Stimulated activated naive CD8-positive, alpha-beta T cell treated with anti-CD3 and anti-CD28 coated beads, Interleukin-15, Interleukin-2, amounts not matched to agents 100 ng/mL and 50 ng/mL, for 24 hours (primary cell): Measurements from ENCODE around the gene DOCK4.
"Not testable (repeated sequence)": the region's sequence is repeated elsewhere in the genome, so short reads cannot be mapped to it uniquely, and the experiment has no call there.

ENCODE experiments used
- H3K27ac Mint-ChIP-seq: one replicate; pipeline ENCODE4 v1.8.0; 2021; ENCODE audit warnings: mild to moderate bottlenecking, mixed read lengths
- H3K27me3 Mint-ChIP-seq: one replicate; pipeline ENCODE4 v1.8.0; 2021; ENCODE audit warnings: mixed read lengths
- H3K36me3 Mint-ChIP-seq: one replicate; pipeline ENCODE4 v1.8.0; 2021; ENCODE audit warnings: low read depth, mixed read lengths
- H3K4me1 Mint-ChIP-seq: one replicate; pipeline ENCODE4 v1.8.0; 2021; ENCODE audit warnings: low read depth, mixed read lengths
- H3K4me3 Mint-ChIP-seq: one replicate; pipeline ENCODE4 v1.8.0; 2021; ENCODE audit warnings: mild to moderate bottlenecking, mixed read lengths
- H3K9me3 Mint-ChIP-seq: one replicate; pipeline ENCODE4 v1.8.0; 2021; ENCODE audit warnings: mixed read lengths

The DOCK4 gene

DNA sequence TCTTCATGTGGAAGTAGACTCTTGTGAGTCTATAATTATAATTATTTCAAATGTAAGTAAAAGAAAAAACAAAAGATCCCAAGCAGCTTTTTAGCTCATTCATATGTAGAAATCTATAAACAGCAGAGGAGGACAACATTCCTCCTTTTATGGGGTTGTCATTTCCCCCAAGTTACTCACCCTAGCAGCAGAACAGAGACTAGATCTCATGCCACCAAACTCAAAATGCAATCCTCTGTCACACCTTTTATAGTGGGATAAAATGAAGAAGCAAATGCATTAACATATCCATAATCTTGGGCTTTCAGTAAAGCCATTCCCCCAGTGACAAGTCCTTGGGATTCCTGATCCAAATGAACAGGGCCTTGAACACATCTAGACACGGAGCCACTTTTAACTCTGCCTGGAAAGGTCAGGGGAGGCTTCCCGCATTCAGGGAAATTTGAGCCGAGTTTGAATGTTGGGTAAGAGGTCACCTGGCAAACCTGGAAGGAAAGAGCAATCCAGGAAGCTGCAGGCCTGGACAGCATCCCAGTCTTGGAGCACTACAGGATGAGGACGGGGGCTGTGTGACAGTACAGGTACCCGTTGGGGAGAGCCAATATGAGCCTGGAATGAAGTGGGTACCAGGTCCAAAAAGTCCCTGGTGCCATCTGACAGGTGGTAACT lies 76.4 kb downstream of the DOCK4 start:
- H3K27me3 Mint-ChIP-seq: no peaks in the 10 kb centered on the region
- no peak overlapping the region for H3K4me3 Mint-ChIP-seq
- no peak overlapping the region for H3K27ac Mint-ChIP-seq
- no peaks in the 10 kb centered on the region for H3K4me1 Mint-ChIP-seq
- H3K36me3 Mint-ChIP-seq: no peaks in the 10 kb centered on the region
- no peaks in the 10 kb centered on the region for H3K9me3 Mint-ChIP-seq

DNA sequence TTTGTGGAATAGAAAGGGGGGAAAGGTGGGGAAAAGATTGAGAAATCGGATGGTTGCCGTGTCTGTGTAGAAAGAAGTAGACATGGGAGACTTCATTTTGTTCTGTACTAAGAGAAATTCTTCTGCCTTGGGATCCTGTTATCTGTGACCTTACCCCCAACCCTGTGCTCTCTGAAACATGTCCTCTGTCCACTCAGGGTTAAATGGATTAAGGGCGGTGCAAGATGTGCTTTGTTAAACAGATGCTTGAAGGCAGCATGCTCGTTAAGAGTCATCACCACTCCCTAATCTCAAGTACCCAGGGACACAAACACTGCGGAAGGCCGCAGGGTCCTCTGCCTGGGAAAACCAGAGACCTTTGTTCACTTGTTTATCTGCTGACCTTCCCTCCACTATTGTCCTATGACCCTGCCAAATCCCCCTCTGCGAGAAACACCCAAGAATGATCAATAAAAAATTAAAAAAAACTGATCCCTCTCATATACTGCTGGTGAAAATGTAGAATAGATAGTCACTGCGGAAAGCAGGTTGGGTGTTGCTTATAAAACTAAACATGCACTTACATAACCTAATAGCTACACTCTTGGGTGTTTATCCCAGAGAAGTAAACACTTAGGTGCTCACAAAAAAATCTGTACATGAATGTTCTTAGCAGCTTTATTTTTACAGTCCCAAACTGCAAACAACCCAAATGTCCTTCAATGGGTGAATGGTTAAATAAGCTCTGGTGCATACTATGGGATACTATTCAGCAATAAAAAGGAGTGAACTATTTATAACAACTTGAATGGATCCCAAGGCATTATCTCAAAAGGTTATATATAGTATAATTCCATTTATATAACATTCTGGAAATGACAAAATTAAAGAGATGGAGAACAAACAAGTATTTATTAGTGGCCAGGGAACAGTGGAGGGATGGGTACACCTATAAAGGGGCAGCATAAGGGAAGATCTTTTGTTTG lies 77.5 kb downstream of the DOCK4 start:
- not testable (repeated sequence) for H3K4me1 Mint-ChIP-seq, H3K9me3 Mint-ChIP-seq, H3K36me3 Mint-ChIP-seq, H3K27me3 Mint-ChIP-seq, H3K4me3 Mint-ChIP-seq, H3K27ac Mint-ChIP-seq

DNA sequence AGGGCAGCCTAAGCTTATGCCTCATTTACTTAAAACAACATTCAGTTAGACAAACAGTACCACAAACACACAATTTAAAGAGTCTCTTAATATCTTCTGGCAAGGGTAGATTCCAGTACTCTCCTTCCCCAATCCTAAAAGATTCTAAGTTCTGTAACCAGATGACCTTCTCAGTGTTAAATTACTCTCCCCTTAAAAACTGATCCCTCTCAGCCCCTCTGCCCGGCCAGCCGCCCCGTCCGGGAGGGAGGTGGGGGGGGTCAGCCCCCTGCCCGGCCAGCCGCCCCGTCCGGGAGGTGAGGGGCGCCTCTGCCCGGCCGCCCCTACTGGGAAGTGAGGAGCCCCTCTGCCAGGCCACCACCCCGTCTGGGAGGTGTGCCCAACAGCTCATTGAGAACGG lies 78.2 kb downstream of the DOCK4 start:
- not testable (repeated sequence) for H3K27ac Mint-ChIP-seq, H3K27me3 Mint-ChIP-seq, H3K9me3 Mint-ChIP-seq, H3K4me1 Mint-ChIP-seq, H3K36me3 Mint-ChIP-seq, H3K4me3 Mint-ChIP-seq

DNA sequence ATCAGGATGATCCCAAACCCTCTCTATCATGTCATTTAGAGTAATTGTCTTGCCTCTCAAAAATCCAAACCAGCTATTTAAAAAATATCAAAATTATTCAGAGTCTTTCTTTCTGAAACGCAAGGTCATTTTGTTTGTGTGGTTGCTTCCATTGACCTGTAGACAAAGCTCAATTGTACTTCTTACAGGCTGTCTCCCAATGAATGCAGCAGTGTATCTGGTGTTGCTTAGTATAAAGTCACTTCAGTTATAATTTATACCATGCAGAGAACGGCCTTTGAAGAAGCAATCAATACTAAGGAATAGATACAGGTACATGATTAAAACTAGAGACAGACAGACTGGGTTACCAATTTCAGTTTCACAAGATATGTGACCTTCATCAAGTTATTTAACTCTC lies 80.9 kb downstream of the DOCK4 start:
- no peak overlapping the region for H3K4me3 Mint-ChIP-seq
- H3K9me3 Mint-ChIP-seq: no peaks in the 10 kb centered on the region
- no peaks in the 10 kb centered on the region for H3K36me3 Mint-ChIP-seq
- H3K4me1 Mint-ChIP-seq: no peaks in the 10 kb centered on the region
- no peaks in the 10 kb centered on the region for H3K27me3 Mint-ChIP-seq
- no peak overlapping the region for H3K27ac Mint-ChIP-seq

DNA sequence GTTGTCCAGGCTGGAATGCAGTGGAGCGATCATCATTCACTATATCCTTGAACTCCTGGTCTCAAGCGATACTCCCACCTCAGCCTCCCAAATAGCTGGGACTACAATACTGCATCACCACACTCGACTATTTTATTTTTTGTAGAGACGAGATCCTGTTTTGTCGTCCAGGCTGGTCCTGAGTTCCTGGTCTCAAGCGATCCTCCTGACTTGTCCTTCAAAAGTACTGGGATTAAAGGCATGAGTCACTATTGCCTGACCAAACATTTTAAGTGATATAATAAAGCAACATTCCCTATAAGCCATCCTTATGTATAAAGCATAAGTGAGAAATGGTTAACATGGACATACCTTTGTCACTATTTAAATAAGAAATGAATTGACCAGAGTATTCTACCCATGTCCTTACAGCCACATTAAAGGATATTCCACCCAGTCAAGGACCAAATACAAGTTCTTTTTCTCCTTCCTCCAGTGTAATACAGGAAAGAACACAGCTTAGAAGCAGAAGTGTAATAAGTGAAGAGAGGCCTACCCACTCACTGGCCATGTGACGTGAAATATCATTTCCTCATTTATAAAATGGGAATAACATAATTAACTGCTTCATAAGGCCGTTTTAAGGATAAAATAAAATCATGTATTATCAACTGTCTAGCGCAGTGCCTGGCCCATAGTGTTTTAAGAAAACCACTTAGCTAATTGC lies 82.0 kb downstream of the DOCK4 start:
- Mint-ChIP-seq H3K36me3 (no peaks in the 10 kb centered on the region), H3K4me3 (no peak overlapping the region), H3K27me3 (no peaks in the 10 kb centered on the region), H3K4me1 (no peaks in the 10 kb centered on the region), H3K9me3 (no peaks in the 10 kb centered on the region), H3K27ac (no peak overlapping the region)

DNA sequence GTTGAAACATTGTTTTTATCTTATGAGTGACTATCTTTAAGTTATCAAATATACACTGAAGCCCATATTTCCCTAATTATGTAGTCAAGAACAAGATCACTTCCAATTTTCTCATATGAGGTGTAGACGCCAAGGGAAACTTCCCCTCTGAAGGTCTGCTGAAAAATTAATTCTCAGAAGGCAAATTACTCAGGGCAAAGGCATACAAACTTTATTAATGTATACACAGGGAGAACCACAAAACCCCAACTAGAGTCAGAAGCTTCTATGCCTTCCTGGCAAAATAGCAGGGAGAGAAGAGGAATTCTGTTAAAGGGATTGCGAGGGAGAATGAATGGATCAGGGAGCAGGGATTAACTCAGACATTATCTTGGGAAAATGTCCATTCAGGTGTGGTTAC lies 83.4 kb downstream of the DOCK4 start:
- no peak overlapping the region for H3K27ac Mint-ChIP-seq
- H3K9me3 Mint-ChIP-seq: no peaks in the 10 kb centered on the region
- peaks cover 6% of the 10 kb centered on the region for H3K27me3 Mint-ChIP-seq
- H3K36me3 Mint-ChIP-seq: no peaks in the 10 kb centered on the region
- no peak overlapping the region for H3K4me3 Mint-ChIP-seq
- no peaks in the 10 kb centered on the region for H3K4me1 Mint-ChIP-seq

DNA sequence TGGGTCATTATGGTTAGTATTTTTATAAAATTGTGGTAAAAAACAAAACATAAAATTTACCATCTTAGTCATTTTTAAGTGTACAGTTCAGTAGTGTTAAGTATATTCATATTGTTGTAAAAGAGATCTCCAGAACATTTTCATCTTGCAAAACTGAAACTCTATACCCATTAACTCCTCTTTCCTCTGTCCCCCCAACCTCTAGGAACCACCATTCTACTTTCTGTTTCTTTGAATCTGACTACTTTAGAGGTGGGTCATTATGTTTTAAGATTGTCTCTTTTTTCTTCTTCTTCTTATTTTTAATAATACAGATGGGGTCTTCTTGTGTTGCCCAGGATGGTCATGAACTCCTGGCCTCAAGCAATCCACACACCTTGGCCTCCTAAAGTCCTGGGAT lies 84.1 kb downstream of the DOCK4 start:
- H3K36me3 Mint-ChIP-seq: no peaks in the 10 kb centered on the region
- H3K4me3 Mint-ChIP-seq: no peak overlapping the region
- no peak overlapping the region for H3K27ac Mint-ChIP-seq
- no peaks in the 10 kb centered on the region for H3K4me1 Mint-ChIP-seq
- H3K9me3 Mint-ChIP-seq: no peaks in the 10 kb centered on the region
- H3K27me3 Mint-ChIP-seq: peaks cover 6% of the 10 kb centered on the region

DNA sequence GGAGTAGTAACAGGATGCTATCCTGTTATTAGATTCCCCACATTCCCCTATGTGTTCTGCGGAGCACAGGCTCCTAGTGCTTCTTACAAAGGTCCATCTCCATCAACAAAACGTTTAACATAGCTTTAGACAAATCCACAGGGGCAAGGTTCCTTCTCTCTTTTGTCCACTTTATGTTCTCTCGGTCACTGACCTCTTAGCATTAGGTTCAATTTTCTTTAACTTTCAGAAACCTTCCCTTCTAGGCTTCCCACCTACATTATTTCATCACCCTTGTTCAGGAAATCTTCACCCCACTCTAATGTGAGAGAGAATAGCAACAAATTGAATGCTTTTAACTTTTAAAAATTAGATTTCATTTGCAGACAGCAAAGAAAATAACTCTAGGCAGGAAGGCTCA lies 84.9 kb downstream of the DOCK4 start:
- Mint-ChIP-seq H3K4me1 (no peaks in the 10 kb centered on the region), H3K4me3 (no peak overlapping the region), H3K36me3 (no peaks in the 10 kb centered on the region), H3K27ac (no peak overlapping the region), H3K27me3 (peaks cover 6% of the 10 kb centered on the region), H3K9me3 (no peaks in the 10 kb centered on the region)

DNA sequence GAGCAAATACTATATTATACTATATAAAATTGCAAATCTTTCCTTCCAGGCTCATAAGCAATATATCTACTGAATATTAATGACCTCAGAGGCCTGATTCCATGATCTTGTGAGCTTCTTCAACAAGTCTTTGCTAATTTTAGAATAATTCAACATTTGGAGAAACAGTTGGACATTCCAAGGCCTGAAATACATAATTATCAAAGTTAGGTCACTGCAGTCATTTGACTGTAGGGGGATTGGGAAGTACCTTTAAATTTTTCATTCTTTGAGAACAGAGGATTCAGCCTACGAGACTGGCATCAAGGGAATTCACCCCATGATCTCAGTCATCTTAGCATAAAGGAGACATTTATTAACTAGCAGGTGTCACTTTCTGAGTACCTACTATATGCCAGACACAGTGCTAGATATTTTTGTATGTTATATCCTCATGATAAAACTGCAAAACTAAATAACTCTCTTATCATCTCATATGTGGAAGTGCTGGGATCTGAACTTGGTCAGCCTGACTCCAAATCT lies 85.4 kb downstream of the DOCK4 start:
- Mint-ChIP-seq H3K9me3 (no peaks in the 10 kb centered on the region), H3K4me1 (no peaks in the 10 kb centered on the region), H3K36me3 (no peaks in the 10 kb centered on the region), H3K4me3 (no peak overlapping the region), H3K27ac (no peak overlapping the region), H3K27me3 (peaks cover 6% of the 10 kb centered on the region)

DNA sequence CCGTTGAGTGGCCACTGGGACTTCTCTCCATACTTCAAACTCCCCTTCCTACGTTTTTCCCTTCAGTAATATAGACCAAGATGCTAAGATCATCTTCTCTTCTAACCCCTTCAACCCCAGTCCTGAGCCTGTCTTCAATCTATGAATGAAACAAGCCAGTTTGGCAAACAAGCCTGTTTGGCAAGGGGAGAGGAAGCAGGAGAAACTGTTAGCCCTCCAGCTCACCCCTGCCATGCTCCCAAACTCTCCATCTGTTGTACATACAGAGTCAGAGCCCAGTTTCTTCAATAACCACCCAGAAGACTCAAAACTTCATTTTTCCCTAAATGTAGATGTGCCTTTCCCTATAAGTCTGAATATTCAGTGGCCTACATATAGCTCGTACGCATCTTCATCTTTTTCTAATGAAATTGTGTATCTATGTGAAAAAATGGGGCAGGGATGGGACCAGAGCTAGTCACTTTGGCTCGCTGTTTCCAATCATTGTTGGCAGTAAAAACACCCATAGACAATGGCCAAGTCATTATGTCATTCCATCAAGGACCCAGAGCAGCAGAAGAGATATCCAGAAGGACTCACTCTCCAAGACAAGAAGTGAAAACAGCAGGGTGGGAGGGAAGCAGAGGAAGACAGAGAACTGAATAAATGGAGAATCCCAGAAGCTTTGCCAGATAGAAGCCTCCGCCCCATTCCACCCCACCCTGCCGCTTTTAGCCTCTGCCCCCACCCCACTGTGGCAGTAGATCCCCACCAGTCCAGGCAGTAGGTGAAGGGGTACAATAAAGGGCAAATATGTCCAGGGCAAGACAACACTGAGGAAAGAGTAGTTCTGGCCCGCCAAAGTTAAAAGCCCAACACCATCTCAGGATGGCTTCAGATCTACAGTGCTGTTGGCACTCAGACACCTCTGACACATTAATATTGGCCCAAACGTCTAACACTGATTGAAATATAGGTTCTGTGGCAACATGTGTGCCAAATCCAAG lies 87.3 kb downstream of the DOCK4 start:
- H3K4me3 Mint-ChIP-seq: no peak overlapping the region
- no peaks in the 10 kb centered on the region for H3K4me1 Mint-ChIP-seq
- no peaks in the 10 kb centered on the region for H3K9me3 Mint-ChIP-seq
- no peak overlapping the region for H3K27ac Mint-ChIP-seq
- no peaks in the 10 kb centered on the region for H3K36me3 Mint-ChIP-seq
- H3K27me3 Mint-ChIP-seq: peaks cover 6% of the 10 kb centered on the region

DNA sequence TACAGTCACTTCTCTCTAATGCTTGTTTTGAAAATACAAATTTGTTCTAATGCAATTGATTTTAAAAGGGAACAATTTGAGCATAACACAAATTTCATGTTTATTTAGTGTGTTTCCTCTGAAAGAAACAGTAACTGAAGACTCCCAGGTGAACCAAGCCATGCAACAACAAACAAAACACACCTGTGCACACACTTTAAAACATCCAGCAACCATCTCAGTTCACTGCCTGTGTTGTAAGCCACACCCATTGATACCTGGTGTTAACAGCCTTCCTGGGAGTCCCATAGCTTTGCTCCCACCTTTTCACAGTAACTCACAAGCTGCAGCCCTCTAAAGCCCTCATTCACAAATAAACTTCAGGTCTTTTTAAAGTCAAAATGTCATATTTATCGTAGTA lies 89.3 kb downstream of the DOCK4 start:
- Mint-ChIP-seq H3K27ac (no peak overlapping the region), H3K4me3 (no peak overlapping the region), H3K27me3 (peaks cover 10% of the 10 kb centered on the region), H3K9me3 (no peaks in the 10 kb centered on the region), H3K4me1 (no peaks in the 10 kb centered on the region), H3K36me3 (no peaks in the 10 kb centered on the region)

DNA sequence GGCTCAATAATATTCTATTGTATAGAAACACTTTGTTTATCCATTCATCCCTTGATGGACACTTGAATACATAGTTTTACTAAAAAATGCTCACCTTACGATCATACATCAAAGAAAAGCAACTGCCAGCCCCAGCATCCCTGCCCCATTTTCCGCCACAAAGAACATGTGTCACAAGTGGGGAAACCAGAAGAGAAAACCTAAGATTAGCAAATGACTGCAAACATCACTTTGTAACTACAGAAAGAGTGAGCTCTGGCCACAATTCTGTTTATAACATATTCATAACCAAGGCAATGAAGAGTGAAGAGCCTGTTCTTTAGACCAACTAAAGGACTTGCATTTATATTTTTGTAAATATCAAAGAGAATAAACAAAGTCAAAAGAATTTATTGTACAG lies 89.8 kb downstream of the DOCK4 start:
- Mint-ChIP-seq H3K27ac (no peak overlapping the region), H3K9me3 (no peaks in the 10 kb centered on the region), H3K4me3 (no peak overlapping the region), H3K27me3 (peaks cover 10% of the 10 kb centered on the region), H3K36me3 (no peaks in the 10 kb centered on the region), H3K4me1 (no peaks in the 10 kb centered on the region)

DNA sequence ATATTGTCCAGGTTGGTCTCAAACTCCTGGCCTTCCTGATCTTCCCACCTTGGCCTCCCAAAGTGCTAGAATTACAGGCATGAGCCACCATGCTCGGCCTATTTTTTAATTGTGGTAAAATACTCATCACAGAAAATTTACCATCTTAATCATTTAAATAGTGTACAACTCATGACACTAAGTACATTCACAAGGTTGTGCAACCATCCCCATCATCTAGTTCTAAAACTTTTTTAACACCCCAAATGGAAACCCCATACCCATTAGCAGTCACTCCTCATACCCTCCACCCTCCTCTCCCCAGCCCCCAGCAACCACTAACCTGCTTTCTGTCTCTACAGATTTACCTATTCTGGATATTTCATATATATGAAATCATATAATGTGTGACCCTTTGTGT lies 90.3 kb downstream of the DOCK4 start:
- Mint-ChIP-seq H3K36me3 (no peaks in the 10 kb centered on the region), H3K4me1 (no peaks in the 10 kb centered on the region), H3K9me3 (no peaks in the 10 kb centered on the region), H3K4me3 (no peak overlapping the region), H3K27me3 (peaks cover 10% of the 10 kb centered on the region), H3K27ac (no peak overlapping the region)

DNA sequence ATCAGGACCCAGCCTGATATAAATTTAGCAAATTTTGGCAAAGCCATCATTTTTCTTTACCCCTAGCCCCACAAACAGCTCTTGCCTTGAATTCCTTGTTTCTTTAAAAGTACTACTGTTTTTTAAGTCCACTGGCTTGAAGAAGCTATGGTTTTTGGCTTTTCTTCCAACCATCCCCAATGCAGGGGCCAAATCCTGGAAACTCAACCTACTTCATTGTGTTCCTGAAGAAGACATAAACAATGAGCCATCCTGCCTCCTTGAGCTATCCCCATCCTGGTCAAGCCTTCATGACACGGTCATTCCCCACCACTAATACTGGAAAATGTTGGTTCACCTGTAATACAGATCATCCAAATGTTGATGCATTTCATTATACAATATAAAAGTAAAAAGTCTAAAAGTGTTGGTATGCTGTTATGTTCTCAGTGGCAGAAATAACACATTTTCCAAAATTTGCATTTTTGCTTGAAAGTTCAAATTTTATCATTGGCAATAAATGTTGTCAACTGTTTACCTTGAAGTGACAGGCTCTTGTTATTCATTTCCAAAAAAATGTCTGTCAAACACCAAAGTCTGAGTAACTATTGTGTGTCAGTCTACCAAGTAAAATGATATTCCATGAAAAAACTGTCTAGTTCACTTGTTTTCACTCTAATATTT lies 92.2 kb downstream of the DOCK4 start:
- H3K9me3 Mint-ChIP-seq: no peaks in the 10 kb centered on the region
- H3K4me3 Mint-ChIP-seq: no peak overlapping the region
- H3K4me1 Mint-ChIP-seq: no peaks in the 10 kb centered on the region
- H3K27ac Mint-ChIP-seq: no peak overlapping the region
- peaks cover 10% of the 10 kb centered on the region for H3K27me3 Mint-ChIP-seq
- no peaks in the 10 kb centered on the region for H3K36me3 Mint-ChIP-seq
